GM11168 (cell line): ENCODE data around the gene PPP2R5C.

Experiments
- in situ Hi-C: fragments of 300-500 bp; cut with MboI; formaldehyde crosslinking; loops from one replicate; pipeline ENCODE4 v1.12.0; 2022; ENCODE audit warnings: low sequenced_read_pairs; ENCODE audit not compliant: unreplicated experiment

The PPP2R5C gene

GRCh38 chr14:101855958-101856357, 94.4 kb downstream of the PPP2R5C start:
- in situ Hi-C loops = no loop called here

GRCh38 chr14:101856536-101856935, 95.0 kb downstream of the PPP2R5C start:
- in situ Hi-C loops = no loop called here

GRCh38 chr14:101857226-101857625, 95.7 kb downstream of the PPP2R5C start:
- in situ Hi-C loops = no loop called here

GRCh38 chr14:101858791-101859537, 97.5 kb downstream of the PPP2R5C start:
- in situ Hi-C loops = no loop called here

GRCh38 chr14:101859538-101859902, 98.0 kb downstream of the PPP2R5C start:
- in situ Hi-C loops = no loop called here

- in situ Hi-C loops = no loop called here
Observed at GRCh38 chr14:101859958-101860357, 98.4 kb downstream of the PPP2R5C start.

- in situ Hi-C loops = no loop called here
Observed at GRCh38 chr14:101861464-101861863, 100.0 kb downstream of the PPP2R5C start.

GRCh38 chr14:101862177-101862576, 100.7 kb downstream of the PPP2R5C start:
- in situ Hi-C loops = no loop called here

GRCh38 chr14:101862711-101863110, 101.2 kb downstream of the PPP2R5C start:
- in situ Hi-C loops = no loop called here

- in situ Hi-C loops = no loop called here
Observed at GRCh38 chr14:101865288-101865687, 103.8 kb downstream of the PPP2R5C start.

GRCh38 chr14:101867854-101868253, 106.3 kb downstream of the PPP2R5C start:
- in situ Hi-C loops = no loop called here

- in situ Hi-C loops = no loop called here
Observed at GRCh38 chr14:101869217-101869616, 107.7 kb downstream of the PPP2R5C start.

GRCh38 chr14:101870273-101870939, 108.9 kb downstream of the PPP2R5C start:
- in situ Hi-C loops = no loop called here

- in situ Hi-C loops = no loop called here
Observed at GRCh38 chr14:101872346-101872745, 110.8 kb downstream of the PPP2R5C start.

- in situ Hi-C loops = no loop called here
Observed at GRCh38 chr14:101873076-101873825, 111.7 kb downstream of the PPP2R5C start.

- in situ Hi-C loops = no loop called here
Observed at GRCh38 chr14:101873991-101874390, 112.5 kb downstream of the PPP2R5C start.

- in situ Hi-C loops = no loop called here
Observed at GRCh38 chr14:101875041-101875726, 113.7 kb downstream of the PPP2R5C start.

- in situ Hi-C loops = no loop called here
Observed at GRCh38 chr14:101875727-101876554, 114.4 kb downstream of the PPP2R5C start.

- in situ Hi-C loops = no loop called here
Observed at GRCh38 chr14:101876555-101876938, 115.0 kb downstream of the PPP2R5C start.

GRCh38 chr14:101877766-101878165, 116.3 kb downstream of the PPP2R5C start:
- in situ Hi-C loops = no loop called here
